Uterus (tissue), 2 donors: ENCODE measurements around the gene VPS18.

Source experiments
- CTCF ChIP-seq, 4 experiments: fragments of 200-600 bp in 2 of 4; fragments of 450-650 bp in 2 of 4; sonication (generic) in 2 of 4; IDR thresholded peaks; one replicate each; pipeline ENCODE4 v1.5.1; 2016 to 2019; ENCODE audit warnings: antibody characterized with exemption in 4 of 4, mild to moderate bottlenecking in 2 of 4, moderate library complexity in 1 of 4
- POLR2A ChIP-seq, 2 donors: fragments of 450-650 bp; IDR thresholded peaks; one replicate each; pipeline ENCODE4 v1.6.1; 2016; ENCODE audit warnings: antibody characterized with exemption in 2 of 2, mild to moderate bottlenecking in 1 of 2, moderate library complexity in 1 of 2

- TF ChIP-seq CTCF (IDR thresholded peaks at IDR 0.05): no peak
- no peak for TF ChIP-seq POLR2A (IDR thresholded peaks at IDR 0.05)
Observed at GRCh38 chr15:40911693-40912092, 17.4 kb downstream of the VPS18 start.
